HCT116 (cell line): ENCODE data around the gene GAS2. TPM values are rescaled to one million over a fixed set of nuclear protein-coding genes. Genes with fewer than 3 reads are reported as not detected.

ENCODE experiments used
- ATAC-seq: fragments of 200-7000 bp; cut with Tn5 transposase; 2 replicates; pipeline ENCODE4 v1.9.1; 2020; ENCODE audit warnings: mild to moderate bottlenecking, moderate library complexity
- BruUV-seq: library from RNA; stranded (reverse); fragments of 400-500 nt; replicated peaks from 2 replicates; lab custom pipeline; 2021; lab: Mats Ljungman, UMichigan
- CTCF ChIA-PET: fragments of 300-600 bp; sonication (Branson Sonifier 250); formaldehyde crosslinking; loops from one replicate; lab custom pipeline; 2021; ENCODE audit warnings: antibody characterized with exemption; lab: Charles Lee
- POLR2A ChIA-PET: fragments of 300-600, 350-600 bp; sonication (Branson Sonifier 250); formaldehyde crosslinking; loops from one replicate; lab custom pipeline; 2021; ENCODE audit warnings: antibody characterized with exemption; lab: Charles Lee
- RAD21 ChIA-PET, 2 experiments: fragments of 300-600 bp; sonication (Branson Sonifier 250); formaldehyde crosslinking; loops; one replicate each; lab custom pipeline; 2023; ENCODE audit warnings: low total read pairs in 2 of 2; ENCODE audit not compliant: uncharacterized antibody in 2 of 2, unreplicated experiment in 2 of 2, low non-redundant PET in 1 of 2; lab: Charles Lee
- DNase-seq: peaks from one replicate; pipeline ENCODE4 v3.0.0-alpha.2; 2010; ENCODE audit warnings: low read depth, low spot score
- H2AFZ ChIP-seq: fragments of 200-600 bp; shearing (Covaris generic), sonication (generic); 2 replicates; pipeline ENCODE4 v1.6.1; 2017; ENCODE audit warnings: low read depth, mixed run types, mixed read lengths, antibody characterized with exemption, low read length; ENCODE audit not compliant: poor library complexity, severe bottlenecking
- H3K27ac ChIP-seq: 2 replicates; pipeline ENCODE4 v1.5.1; 2012; ENCODE audit warnings: low read depth, low read length
- H3K27me3 ChIP-seq: fragments of 200-600 bp; sonication (generic); 2 replicates; pipeline ENCODE4 v1.6.1; 2016; ENCODE audit warnings: mixed run types, low read length, mixed read lengths; ENCODE audit not compliant: insufficient read depth
- H3K36me3 ChIP-seq, 2 experiments: fragments of 200-500 bp in 1 of 2; fragments of 200-600 bp in 1 of 2; sonication (Bioruptor generic) in 1 of 2; sonication (generic) in 1 of 2; 2 replicates each; pipeline versions ENCODE4 v1.5.1 to v1.6.1; 2014 to 2016; ENCODE audit warnings: low read length in 2 of 2, inconsistent platforms in 1 of 2, mixed read lengths in 1 of 2, mixed run types in 1 of 2; ENCODE audit not compliant: insufficient read depth in 2 of 2, control insufficient read depth in 1 of 2
- H3K4me1 ChIP-seq, 2 experiments: fragments of 200-600 bp in 1 of 2; sonication (generic) in 1 of 2; 2 replicates each; pipeline versions ENCODE4 v1.5.1 to v1.6.1; 2012 to 2017; ENCODE audit warnings: low read length in 2 of 2, inconsistent platforms in 1 of 2, mild to moderate bottlenecking in 1 of 2, mixed read lengths in 1 of 2, mixed run types in 1 of 2, moderate library complexity in 1 of 2; ENCODE audit not compliant: insufficient read depth in 2 of 2, control insufficient read depth in 1 of 2
- H3K4me2 ChIP-seq: fragments of 200-600 bp; sonication (generic); 2 replicates; pipeline ENCODE4 v1.6.1; 2017; ENCODE audit warnings: mixed run types, low read length, mixed read lengths
- H3K4me3 ChIP-seq, 2 experiments: fragments of 200-600 bp in 1 of 2; sonication (generic) in 1 of 2; replicated peaks in 1 of 2; 2 replicates each; pipeline ENCODE4 v1.5.1; 2011 to 2016; ENCODE audit warnings: low read length in 2 of 2, control low read depth in 1 of 2, low read depth in 1 of 2, mild to moderate bottlenecking in 1 of 2, mixed read lengths in 1 of 2, mixed run types in 1 of 2
- H3K79me2 ChIP-seq: fragments of 200-600 bp; sonication (generic); 2 replicates; pipeline ENCODE4 v1.6.1; 2017; ENCODE audit warnings: mild to moderate bottlenecking, mixed run types, low read length, moderate library complexity, mixed read lengths; ENCODE audit not compliant: insufficient read depth
- H3K9ac ChIP-seq: fragments of 200-600 bp; sonication (generic); 2 replicates; pipeline ENCODE4 v1.6.1; 2016; ENCODE audit warnings: low read length, mixed read lengths
- H3K9me2 ChIP-seq: fragments of 200-600 bp; sonication (generic), shearing (Covaris generic); 2 replicates; pipeline ENCODE4 v1.6.1; 2017; ENCODE audit warnings: mixed run types, mild to moderate bottlenecking, moderate library complexity; ENCODE audit not compliant: insufficient read depth
- H3K9me3 ChIP-seq, 2 experiments: fragments of 200-500 bp in 1 of 2; fragments of 200-600 bp in 1 of 2; sonication (Bioruptor generic) in 1 of 2; sonication (generic) in 1 of 2; 2 replicates each; pipeline ENCODE4 v1.6.1; 2014 to 2017; ENCODE audit warnings: low read length in 2 of 2, mixed read lengths in 2 of 2, inconsistent platforms in 1 of 2, low read depth in 1 of 2, mild to moderate bottlenecking in 1 of 2, mixed run types in 1 of 2, moderate library complexity in 1 of 2; ENCODE audit not compliant: control insufficient read depth in 1 of 2, insufficient read depth in 1 of 2
- H4K20me1 ChIP-seq: fragments of 200-600 bp; sonication (generic), shearing (Covaris generic); 2 replicates; pipeline ENCODE4 v1.6.1; 2017; ENCODE audit warnings: mixed run types, mild to moderate bottlenecking, moderate library complexity; ENCODE audit not compliant: insufficient read depth
- CEBPB ChIP-seq: IDR thresholded peaks from 2 replicates; pipeline ENCODE4 v1.6.1; 2012; ENCODE audit warnings: low read depth
- CTCF ChIP-seq, 3 experiments: fragments of 200-600 bp in 1 of 3; sonication (generic) in 1 of 3; IDR thresholded peaks in 2 of 3; conservative IDR thresholded peaks in 1 of 3; 2 replicates each; pipeline ENCODE4 v1.5.1; 2012 to 2017; ENCODE audit warnings: low read depth in 2 of 3, low read length in 2 of 3, antibody characterized with exemption in 1 of 3, borderline replicate concordance in 1 of 3, control low read depth in 1 of 3, mild to moderate bottlenecking in 1 of 3, mixed read lengths in 1 of 3, mixed run types in 1 of 3, moderate library complexity in 1 of 3; ENCODE audit not compliant: insufficient read depth in 1 of 3
- EZH2 ChIP-seq: fragments of 200-600 bp; sonication (generic); IDR thresholded peaks from 2 replicates; pipeline ENCODE4 v1.6.1; 2017; ENCODE audit warnings: antibody characterized with exemption, mixed run types
- POLR2AphosphoS5 ChIP-seq: IDR thresholded peaks from 2 replicates; pipeline ENCODE4 v1.6.1; 2011; ENCODE audit warnings: mild to moderate bottlenecking, low read depth, low read length, moderate library complexity
- RAD21 ChIP-seq: IDR thresholded peaks from 2 replicates; pipeline ENCODE4 v1.6.1; 2012; ENCODE audit warnings: low read depth, mild to moderate bottlenecking
- SIN3A ChIP-seq: IDR thresholded peaks from 2 replicates; pipeline ENCODE4 v1.6.1; 2012; ENCODE audit warnings: low read depth
- intact Hi-C: fragments of 100-400 bp; cut with micrococcal nuclease; formaldehyde crosslinking; loops from 2 replicates; pipeline ENCODE4 v1.10.0; 2022
- total RNA-seq: library from RNA; stranded (reverse); gene quantifications from one replicate; pipeline ENCODE4 v1.2.1, GENCODE V29; 2021; ENCODE audit not compliant: unreplicated experiment

GAS2 gene
- total RNA-seq, 1 experiment from 2014 or later, result not detected

GRCh38 chr11:22669368-22669767, 3.0 kb downstream of the GAS2 start (continued):
- no peak for TF ChIP-seq CTCF (IDR thresholded peaks at IDR 0.05 in 2 of 3, conservative IDR thresholded peaks at IDR 0.05 in 1 of 3; ENCODE audit: borderline replicate concordance in 1 of 3, insufficient read depth in 1 of 3, low read depth in 2 of 3, low read length in 2 of 3)
- no peak for TF ChIP-seq EZH2
- no peak for TF ChIP-seq POLR2AphosphoS5
- no peak for TF ChIP-seq SIN3A
- TF ChIP-seq CEBPB, result no peak

GRCh38 chr11:22670830-22671229, 4.4 kb downstream of the GAS2 start:
- CTCF ChIA-PET, result interaction anchor here (1.3 kb wide), 1 partner anchor 117 kb away, joined by 9 read pairs; no protein-coding TSS in a partner anchor
- Histone ChIP-seq H3K9me3 (no peaks in the 10 kb centered on the region), H3K79me2 (no peaks in the 10 kb centered on the region), H3K36me3 (no peaks in the 10 kb centered on the region), H4K20me1 (no peaks in the 10 kb centered on the region), H3K9ac (no peak overlapping the region), H3K4me2 (no peak overlapping the region), H3K9me2 (no peaks in the 10 kb centered on the region), H3K4me1 (no peaks in the 10 kb centered on the region), H3K4me3 (no peak overlapping the region), H3K27me3 (peaks cover 28% of the 10 kb centered on the region), H3K27ac (no peak overlapping the region), H2AFZ (no peak overlapping the region)
- POLR2A ChIA-PET, result no interaction called here
- BruUV-seq, result no TSS peak
- intact Hi-C loops, result loop anchor here (5.0 kb wide), 1 partner anchor 106 kb away; no protein-coding TSS in a partner anchor
- TF ChIP-seq RAD21 (peak; percentile 28; the same call in 1 of the 2 replicates), SIN3A (no peak), CTCF (IDR thresholded peaks at IDR 0.05 in 2 of 3, conservative IDR thresholded peaks at IDR 0.05 in 1 of 3; ENCODE audit: borderline replicate concordance in 1 of 3, insufficient read depth in 1 of 3, low read depth in 2 of 3, low read length in 2 of 3) (peak in 1 of 3 experiments; percentile 32; a peak in 1 of 6 replicates)
- DNase-seq (no peak), ATAC-seq (peak; percentile 64; the same call in 1 of the 2 replicates)
- RAD21 ChIA-PET, result no interaction called here
